ENCODE measurements around the gene CORO7.

Gene CORO7

GRCh38 chr16:4416200-4417032 is at the start of gene CORO7:
Gene CORO7 (minus strand): TSS chr16:4416596. CDS start chr16:4416518, 78 bp downstream.
- DNase-seq: peak; percentile 51 to 99 (median 96)

- DNase-seq: no peak
Measured at GRCh38 chr16:4463522-4464163, 47.2 kb upstream of the CORO7 start.

- DNase-seq: peak in 30 of 56 donors; percentile 7 to 54 (median 34)
Measured at GRCh38 chr16:4461250-4462085, 45.1 kb upstream of the CORO7 start.

- no peak for DNase-seq
Measured at GRCh38 chr16:4460936-4461249, 44.5 kb upstream of the CORO7 start.

GRCh38 chr16:4455951-4456350 is 39.6 kb upstream of the CORO7 start:
- DNase-seq: no peak

GRCh38 chr16:4455081-4455480 is 38.7 kb upstream of the CORO7 start:
- no peak for DNase-seq

- no peak for DNase-seq
Measured at GRCh38 chr16:4454623-4455022, 38.2 kb upstream of the CORO7 start.

GRCh38 chr16:4452674-4453073 is 36.3 kb upstream of the CORO7 start:
- no peak for DNase-seq

GRCh38 chr16:4450931-4451519 is 34.6 kb upstream of the CORO7 start:
- no peak for DNase-seq

- no peak for DNase-seq
Measured at GRCh38 chr16:4450430-4450829, 34.0 kb upstream of the CORO7 start.

- DNase-seq: peak in 1 of 56 donors; percentile 22
Measured at GRCh38 chr16:4443986-4444385, 27.6 kb upstream of the CORO7 start.

- peak in 6 of 56 donors; percentile 7 to 41 (median 28) for DNase-seq
Measured at GRCh38 chr16:4443271-4443670, 26.9 kb upstream of the CORO7 start.

- DNase-seq: no peak
Measured at GRCh38 chr16:4442371-4442770, 26.0 kb upstream of the CORO7 start.

- no peak for DNase-seq
Measured at GRCh38 chr16:4437366-4437765, 21.0 kb upstream of the CORO7 start.

- DNase-seq: no peak
Measured at GRCh38 chr16:4435337-4436067, 19.1 kb upstream of the CORO7 start.

GRCh38 chr16:4433914-4434787 is 17.8 kb upstream of the CORO7 start:
- no peak for DNase-seq

GRCh38 chr16:4433228-4433627 is 16.8 kb upstream of the CORO7 start:
- no peak for DNase-seq

- no peak for DNase-seq
Measured at GRCh38 chr16:4431023-4431422, 14.6 kb upstream of the CORO7 start.

- no peak for DNase-seq
Measured at GRCh38 chr16:4428500-4428899, 12.1 kb upstream of the CORO7 start.

Data from nucleus accumbens (tissue), 56 donors.